Subcutaneous adipose tissue (tissue), 4 donors: ENCODE results near the gene PRDM4. TPM values are rescaled to one million over a fixed set of nuclear protein-coding genes. Genes with fewer than 3 reads are reported as not detected.

Source experiments
- total RNA-seq, 4 donors: library from RNA; depleted of rRNA; stranded (reverse); fragments of >200 nt; gene quantifications; one replicate each; pipeline ENCODE4 v1.1.0, GENCODE V29; 2016
- TF ChIP-seq, protein P1 (sequence below): fragments of 450-650 bp; IDR thresholded peaks from one replicate; pipeline ENCODE4 v1.5.1; 2016; ENCODE audit warnings: low read depth, mild to moderate bottlenecking, control low read depth, antibody characterized with exemption, moderate library complexity

Gene PRDM4
- total RNA-seq, 4 donors from 2014 or later, result 21.7 to 45.7 (median 33.4) TPM

DNA sequence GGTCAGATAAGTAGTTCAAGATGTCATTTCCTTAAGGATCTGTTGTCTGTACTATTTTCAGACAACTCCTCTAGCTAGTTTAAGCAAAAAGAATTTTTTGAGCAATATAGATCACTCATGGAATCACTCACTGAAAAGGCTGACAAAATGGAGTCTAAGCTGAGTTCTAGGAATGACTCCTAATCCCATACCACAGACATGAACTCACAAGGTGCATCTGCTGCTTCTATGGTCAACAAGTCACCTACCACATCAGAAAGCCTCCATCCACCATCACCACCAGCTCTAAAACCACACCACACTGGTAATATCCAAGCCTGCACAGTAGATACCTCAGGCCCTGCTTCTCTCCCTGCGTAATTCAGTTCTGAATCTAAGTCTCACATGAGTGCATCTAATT lies 42.3 kb downstream of the PRDM4 start:
- TF ChIP-seq, protein P1, sequence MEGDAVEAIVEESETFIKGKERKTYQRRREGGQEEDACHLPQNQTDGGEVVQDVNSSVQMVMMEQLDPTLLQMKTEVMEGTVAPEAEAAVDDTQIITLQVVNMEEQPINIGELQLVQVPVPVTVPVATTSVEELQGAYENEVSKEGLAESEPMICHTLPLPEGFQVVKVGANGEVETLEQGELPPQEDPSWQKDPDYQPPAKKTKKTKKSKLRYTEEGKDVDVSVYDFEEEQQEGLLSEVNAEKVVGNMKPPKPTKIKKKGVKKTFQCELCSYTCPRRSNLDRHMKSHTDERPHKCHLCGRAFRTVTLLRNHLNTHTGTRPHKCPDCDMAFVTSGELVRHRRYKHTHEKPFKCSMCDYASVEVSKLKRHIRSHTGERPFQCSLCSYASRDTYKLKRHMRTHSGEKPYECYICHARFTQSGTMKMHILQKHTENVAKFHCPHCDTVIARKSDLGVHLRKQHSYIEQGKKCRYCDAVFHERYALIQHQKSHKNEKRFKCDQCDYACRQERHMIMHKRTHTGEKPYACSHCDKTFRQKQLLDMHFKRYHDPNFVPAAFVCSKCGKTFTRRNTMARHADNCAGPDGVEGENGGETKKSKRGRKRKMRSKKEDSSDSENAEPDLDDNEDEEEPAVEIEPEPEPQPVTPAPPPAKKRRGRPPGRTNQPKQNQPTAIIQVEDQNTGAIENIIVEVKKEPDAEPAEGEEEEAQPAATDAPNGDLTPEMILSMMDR, result no peak

DNA sequence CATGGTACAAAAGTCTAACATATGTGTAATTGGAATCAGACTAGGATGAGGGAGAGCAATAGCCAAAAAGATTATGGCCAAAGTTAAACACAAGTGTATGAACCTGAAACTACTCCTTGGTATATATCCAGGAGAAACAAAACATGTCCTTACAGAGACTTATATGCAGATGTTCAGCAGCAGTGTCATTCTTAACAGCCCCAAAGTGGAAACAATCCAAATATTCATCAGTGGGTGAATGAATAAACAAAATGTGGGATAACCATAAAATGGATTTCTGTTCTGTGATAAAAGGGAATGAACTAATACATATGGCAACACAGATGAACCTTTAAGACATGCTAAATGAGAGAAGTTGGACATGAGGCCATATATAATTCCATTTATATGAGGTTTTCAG lies 45.2 kb downstream of the PRDM4 start:
- TF ChIP-seq, protein P1, result no peak

DNA sequence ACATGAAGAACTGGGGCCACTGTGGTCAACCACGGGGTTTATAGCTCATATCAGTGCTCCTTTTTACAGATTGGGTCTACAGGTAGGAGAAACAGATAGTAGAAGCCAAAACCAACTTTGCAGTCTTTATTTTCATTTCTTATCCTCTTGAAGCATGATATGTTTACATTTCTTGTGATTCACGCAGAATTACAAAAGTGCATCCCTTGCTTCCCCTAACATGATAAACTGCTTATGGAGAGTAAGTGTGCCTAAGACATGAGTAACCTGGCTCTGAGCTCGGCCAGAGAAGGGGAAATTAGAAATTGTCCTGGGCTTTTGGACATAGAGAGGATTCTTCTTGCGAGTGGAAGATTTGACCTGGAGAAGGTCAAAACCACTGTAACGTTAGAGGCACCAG lies 56.9 kb downstream of the PRDM4 start:
- TF ChIP-seq, protein P1, result no peak

DNA sequence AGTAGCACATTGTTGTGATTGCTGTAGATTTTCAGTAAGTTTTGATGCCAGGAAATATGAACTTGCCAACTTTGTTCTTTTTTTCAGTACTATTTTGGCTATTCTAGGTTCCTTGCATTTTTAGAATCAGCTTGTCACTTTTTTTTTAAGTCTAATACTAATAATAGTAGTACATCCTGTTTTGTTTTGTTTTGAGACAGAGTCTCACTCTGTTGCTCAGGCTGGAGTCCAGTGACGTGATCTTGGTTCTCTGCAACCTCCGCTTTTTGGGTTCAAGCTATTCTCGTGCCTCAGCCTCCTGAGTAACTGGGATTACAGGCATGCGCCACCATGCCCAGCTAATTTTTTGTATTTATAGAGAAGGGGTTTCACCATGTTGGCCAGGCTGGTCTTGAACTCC lies 58.8 kb downstream of the PRDM4 start:
- TF ChIP-seq, protein P1, result no peak

DNA sequence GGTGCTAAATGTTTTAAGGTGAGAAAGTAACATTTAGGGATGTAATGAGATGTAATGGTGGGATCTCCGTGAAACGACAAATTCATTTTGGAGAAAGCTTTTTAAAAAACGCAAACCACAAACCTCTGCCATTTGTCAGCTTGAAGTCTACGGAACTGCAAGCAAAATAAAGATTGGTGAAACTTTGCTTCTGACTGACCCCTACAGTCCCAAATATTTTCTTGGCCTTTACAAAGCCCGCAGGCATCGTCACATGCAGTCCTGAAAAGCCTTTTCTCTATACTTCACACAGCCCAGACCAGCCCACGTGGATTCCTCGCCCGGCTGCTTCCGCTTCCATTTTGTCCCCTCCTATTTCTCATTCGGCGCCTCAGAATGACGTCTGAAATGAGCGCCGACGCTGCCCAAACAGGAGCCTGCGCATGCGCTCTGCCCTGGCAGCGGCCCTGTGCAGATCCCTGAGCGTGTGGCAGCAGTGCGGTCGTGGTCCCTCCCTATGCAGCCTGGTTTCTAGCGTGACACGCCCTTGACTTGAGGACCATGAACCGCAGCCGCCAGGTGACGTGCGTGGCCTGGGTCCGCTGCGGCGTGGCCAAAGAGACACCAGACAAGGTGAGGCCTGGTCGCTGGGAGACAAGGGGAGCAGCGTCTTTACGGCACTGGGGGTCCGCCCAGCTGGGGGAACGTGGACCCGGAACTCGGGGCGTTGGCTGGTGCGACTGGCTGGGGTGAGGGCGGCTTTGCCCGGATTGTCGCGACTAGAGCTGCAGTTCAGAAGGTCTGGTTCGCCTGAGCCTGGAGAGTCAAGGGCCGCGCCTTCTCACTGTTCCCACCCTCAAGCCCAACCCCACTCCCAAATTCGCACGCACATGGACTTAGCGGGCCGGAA lies 75.3 kb downstream of the PRDM4 start, which contains the start of gene PWP1:
Gene PWP1 (plus strand): TSS at position 440 of the 889 bp plus-strand sequence. CDS start 101 bp downstream, at position 541.
- TF ChIP-seq, protein P1, result no peak

DNA sequence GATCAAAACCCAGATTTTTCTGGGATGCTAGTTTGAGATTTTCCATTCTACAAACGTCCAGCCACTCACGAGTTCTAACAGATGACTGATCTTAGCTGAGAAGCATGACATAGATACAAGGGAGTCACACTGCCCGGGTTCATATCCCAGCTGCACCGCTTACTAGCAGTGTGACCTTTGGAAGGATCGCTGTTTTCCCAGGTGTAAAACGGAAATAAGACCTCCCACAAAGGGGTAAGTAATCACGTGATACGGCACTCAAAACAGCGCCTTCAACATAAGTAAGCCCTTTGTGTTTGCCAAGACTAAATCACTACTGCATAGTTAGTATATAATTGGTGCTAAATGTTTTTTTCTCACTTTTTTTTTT lies 76.0 kb downstream of the PRDM4 start:
- TF ChIP-seq, protein P1, result no peak

DNA sequence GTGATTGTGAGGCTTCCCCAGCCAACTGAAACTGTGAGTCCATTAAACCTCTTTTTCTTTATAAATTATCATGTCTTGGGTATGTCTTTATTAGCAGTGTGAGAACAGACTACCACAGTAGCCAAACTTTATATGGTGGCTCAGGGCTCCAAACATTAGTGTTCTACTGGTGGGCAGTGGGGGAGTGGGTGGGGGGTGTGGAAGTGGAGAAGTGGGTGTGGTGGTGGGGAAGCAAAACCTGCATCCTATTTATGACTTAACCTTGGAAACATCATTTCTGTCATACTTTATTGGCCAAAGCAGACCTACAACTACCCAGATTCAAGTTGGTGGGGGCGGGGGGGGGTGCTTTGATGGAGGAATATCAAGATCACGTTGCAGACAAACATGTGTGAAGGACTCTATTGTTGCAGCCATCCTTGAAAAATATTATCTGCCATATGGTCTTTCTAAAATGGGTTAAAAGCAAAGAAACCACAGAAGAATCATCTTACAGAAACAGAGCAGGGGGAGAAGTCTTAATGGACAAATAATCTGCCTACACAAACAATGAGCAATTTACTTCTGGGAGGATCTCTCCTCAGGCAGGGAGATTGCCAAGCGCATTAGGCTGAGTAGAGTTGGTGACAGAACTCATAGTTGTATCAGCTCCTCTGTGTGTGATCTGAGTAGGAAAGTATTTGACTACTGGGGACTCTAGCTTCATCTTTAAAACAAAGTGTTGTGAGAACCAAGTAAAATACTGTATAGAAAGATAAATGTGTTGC lies 76.7 kb downstream of the PRDM4 start:
- TF ChIP-seq, protein P1, result no peak
